ENCODE data around the gene SPHK2.

DNA sequence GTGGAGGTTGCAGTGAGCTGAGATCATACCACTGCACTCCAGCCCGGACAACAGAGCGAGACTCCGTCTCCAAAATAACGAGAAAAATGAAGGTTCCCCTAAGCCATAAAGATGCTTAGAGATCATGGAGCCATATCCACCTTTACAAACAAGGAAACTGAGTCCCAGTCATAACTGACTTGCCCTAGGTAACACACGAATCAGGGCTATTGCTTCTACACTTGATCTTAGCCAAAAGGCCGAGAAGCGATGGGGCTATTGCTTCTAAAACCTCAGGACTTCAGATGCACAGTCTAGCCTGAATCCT, 14.7 kb downstream of the SPHK2 start:
- TF ChIP-seq, protein P1, sequence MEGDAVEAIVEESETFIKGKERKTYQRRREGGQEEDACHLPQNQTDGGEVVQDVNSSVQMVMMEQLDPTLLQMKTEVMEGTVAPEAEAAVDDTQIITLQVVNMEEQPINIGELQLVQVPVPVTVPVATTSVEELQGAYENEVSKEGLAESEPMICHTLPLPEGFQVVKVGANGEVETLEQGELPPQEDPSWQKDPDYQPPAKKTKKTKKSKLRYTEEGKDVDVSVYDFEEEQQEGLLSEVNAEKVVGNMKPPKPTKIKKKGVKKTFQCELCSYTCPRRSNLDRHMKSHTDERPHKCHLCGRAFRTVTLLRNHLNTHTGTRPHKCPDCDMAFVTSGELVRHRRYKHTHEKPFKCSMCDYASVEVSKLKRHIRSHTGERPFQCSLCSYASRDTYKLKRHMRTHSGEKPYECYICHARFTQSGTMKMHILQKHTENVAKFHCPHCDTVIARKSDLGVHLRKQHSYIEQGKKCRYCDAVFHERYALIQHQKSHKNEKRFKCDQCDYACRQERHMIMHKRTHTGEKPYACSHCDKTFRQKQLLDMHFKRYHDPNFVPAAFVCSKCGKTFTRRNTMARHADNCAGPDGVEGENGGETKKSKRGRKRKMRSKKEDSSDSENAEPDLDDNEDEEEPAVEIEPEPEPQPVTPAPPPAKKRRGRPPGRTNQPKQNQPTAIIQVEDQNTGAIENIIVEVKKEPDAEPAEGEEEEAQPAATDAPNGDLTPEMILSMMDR (IDR thresholded peaks at IDR 0.05): no peak
- TF ChIP-seq EZH2 (IDR thresholded peaks at IDR 0.05) (no peak), EZH2phosphoT487 (IDR thresholded peaks at IDR 0.05) (no peak)
